Measurements from ENCODE around the gene CAPN14.

The CAPN14 gene

GRCh38 chr2:31127931-31128330, 89.4 kb downstream of the CAPN14 start:
- no peak overlapping the region for H3K27ac ChIP-seq
- no peak for DNase-seq (ENCODE audit: low read depth, low spot score)

GRCh38 chr2:31125918-31126695, 91.2 kb downstream of the CAPN14 start:
- H3K27ac ChIP-seq, result no peak overlapping the region
- no peak for DNase-seq (ENCODE audit: low read depth, low spot score)

GRCh38 chr2:31124904-31125303, 92.4 kb downstream of the CAPN14 start:
- DNase-seq (ENCODE audit: low read depth, low spot score), result no peak
- H3K27ac ChIP-seq, result no peak overlapping the region

All from epithelial cell of prostate (primary cell).